ENCODE data around the gene UBR3. TPM values are rescaled to one million over a fixed set of nuclear protein-coding genes. Genes with fewer than 3 reads are reported as not detected.
"Not testable (repeated sequence)": the region's sequence is repeated elsewhere in the genome, so short reads cannot be mapped to it uniquely, and the experiment has no call there.

UBR3 gene
- total RNA-seq, 4 donors from 2014 or later, result 87.4 to 101 (median 97.3) TPM

- Histone ChIP-seq H3K9me3 (no peaks in the 10 kb centered on the region), H3K4me3 (no peak overlapping the region), H3K27ac (no peak overlapping the region), H3K36me3 (peaks cover 0 to 15% (median 0%) of the 10 kb centered on the region in 3 donors), H3K27me3 (no peaks in the 10 kb centered on the region), H3K4me1 (peaks cover 0 to 36% (median 2%) of the 10 kb centered on the region in 4 donors)
- TF ChIP-seq POLR2A (IDR thresholded peaks at IDR 0.05), result no peak
- no peak for TF ChIP-seq EP300 (IDR thresholded peaks at IDR 0.05)
- no peak for TF ChIP-seq CTCF (IDR thresholded peaks at IDR 0.05)
- WGBS, 2 donors, result 87 to 95% methylated on average over 1 of the region's 1 CpG
- no peak for DNase-seq (ENCODE audit: low spot score in 2 of 2)
Observed at GRCh38 chr2:169849710-169850109, 22.5 kb downstream of the UBR3 start.

GRCh38 chr2:169853041-169853668 lies 25.9 kb downstream of the UBR3 start:
- WGBS, 2 donors, result 97% methylated on average over 4 of the region's 4 CpGs
- no peak overlapping the region for H3K27ac ChIP-seq
- H3K9me3 ChIP-seq, result no peaks in the 10 kb centered on the region
- H3K36me3 ChIP-seq, result peaks cover 0 to 21% (median 0%) of the 10 kb centered on the region in 3 donors
- H3K4me3 ChIP-seq, result no peak overlapping the region
- H3K27me3 ChIP-seq, result no peaks in the 10 kb centered on the region
- no peak for DNase-seq (ENCODE audit: low spot score in 2 of 2)
- TF ChIP-seq POLR2A (IDR thresholded peaks at IDR 0.05) (no peak), CTCF (IDR thresholded peaks at IDR 0.05) (no peak), EP300 (IDR thresholded peaks at IDR 0.05) (no peak)
- H3K4me1 ChIP-seq, result peaks cover 0 to 20% (median under 1%) of the 10 kb centered on the region in 4 donors

GRCh38 chr2:169855281-169856258 lies 28.3 kb downstream of the UBR3 start:
- peaks cover 0 to 12% (median 0%) of the 10 kb centered on the region in 3 donors for H3K36me3 ChIP-seq
- DNase-seq (ENCODE audit: low spot score in 2 of 2); H3K27me3 ChIP-seq; H3K4me3 ChIP-seq; H3K4me1 ChIP-seq; H3K27ac ChIP-seq; H3K9me3 ChIP-seq: not testable (repeated sequence)
- WGBS, 2 donors, result 78 to 87% methylated on average over 13 to 31 of the region's 42 CpGs

DNA sequence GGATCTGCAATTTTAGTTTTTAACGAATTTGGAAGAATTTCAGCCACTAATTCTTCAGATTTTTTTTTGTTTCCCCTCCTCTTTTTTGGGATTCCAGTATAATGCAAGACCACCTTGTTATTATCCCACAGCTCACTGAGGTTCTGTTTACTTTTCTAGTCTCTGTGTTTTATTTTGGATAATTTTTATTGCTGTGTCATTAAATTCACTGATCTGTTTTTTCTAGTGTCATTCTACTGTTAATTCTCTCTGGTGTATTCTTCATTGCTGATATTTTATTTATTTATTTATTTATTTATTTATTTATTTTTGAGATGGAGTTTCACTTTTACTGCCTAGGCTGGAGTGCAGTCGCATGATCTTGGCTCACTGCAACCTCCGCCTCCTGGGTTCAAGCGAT lies 32.2 kb downstream of the UBR3 start:
- TF ChIP-seq CTCF (IDR thresholded peaks at IDR 0.05), result no peak
- no peak for TF ChIP-seq POLR2A (IDR thresholded peaks at IDR 0.05)
- no peak for TF ChIP-seq EP300 (IDR thresholded peaks at IDR 0.05)
- WGBS, 2 donors, result 98% methylated on average over 4 of the region's 4 CpGs
- Histone ChIP-seq H3K27me3 (no peaks in the 10 kb centered on the region), H3K4me1 (peaks cover 0 to 8% (median 0%) of the 10 kb centered on the region in 4 donors), H3K36me3 (peaks cover 0 to 12% (median 0%) of the 10 kb centered on the region in 3 donors), H3K27ac (no peak overlapping the region), H3K4me3 (no peak overlapping the region), H3K9me3 (no peaks in the 10 kb centered on the region)
- DNase-seq (ENCODE audit: low spot score in 2 of 2), result no peak

GRCh38 chr2:169860149-169860548 lies 32.9 kb downstream of the UBR3 start:
- TF ChIP-seq POLR2A (IDR thresholded peaks at IDR 0.05) (no peak), CTCF (IDR thresholded peaks at IDR 0.05) (no peak), EP300 (IDR thresholded peaks at IDR 0.05) (no peak)
- Histone ChIP-seq H3K27ac (no peak overlapping the region), H3K9me3 (no peaks in the 10 kb centered on the region), H3K4me1 (peaks cover 0 to 7% (median under 1%) of the 10 kb centered on the region in 4 donors), H3K36me3 (peaks cover 0 to 12% (median 0%) of the 10 kb centered on the region in 3 donors), H3K27me3 (no peaks in the 10 kb centered on the region), H3K4me3 (no peak overlapping the region)
- 88 to 92% methylated on average over 4 of the region's 4 CpGs for WGBS, 2 donors
- no peak for DNase-seq (ENCODE audit: low spot score in 2 of 2)
